ENCODE data around the gene NOXO1.
A peak's percentile ranks its signal among the peaks of the same experiment; 100 is the strongest.

GRCh38 chr16:1991948-1992703 lies 10.9 kb upstream of the NOXO1 start:
- no peak for TF ChIP-seq CTCF (conservative IDR thresholded peaks at IDR 0.05 in 1 of 2, IDR thresholded peaks at IDR 0.05 in 1 of 2; ENCODE audit: extremely low read depth in 1 of 2, insufficient read depth in 1 of 2, low read depth in 1 of 2, low read length in 2 of 2)
- TF ChIP-seq EZH2 (IDR thresholded peaks at IDR 0.05; ENCODE audit: borderline replicate concordance, low read length) = peak; percentile 16
